Measurements from ENCODE around the gene NEU2.

The NEU2 gene

DNA sequence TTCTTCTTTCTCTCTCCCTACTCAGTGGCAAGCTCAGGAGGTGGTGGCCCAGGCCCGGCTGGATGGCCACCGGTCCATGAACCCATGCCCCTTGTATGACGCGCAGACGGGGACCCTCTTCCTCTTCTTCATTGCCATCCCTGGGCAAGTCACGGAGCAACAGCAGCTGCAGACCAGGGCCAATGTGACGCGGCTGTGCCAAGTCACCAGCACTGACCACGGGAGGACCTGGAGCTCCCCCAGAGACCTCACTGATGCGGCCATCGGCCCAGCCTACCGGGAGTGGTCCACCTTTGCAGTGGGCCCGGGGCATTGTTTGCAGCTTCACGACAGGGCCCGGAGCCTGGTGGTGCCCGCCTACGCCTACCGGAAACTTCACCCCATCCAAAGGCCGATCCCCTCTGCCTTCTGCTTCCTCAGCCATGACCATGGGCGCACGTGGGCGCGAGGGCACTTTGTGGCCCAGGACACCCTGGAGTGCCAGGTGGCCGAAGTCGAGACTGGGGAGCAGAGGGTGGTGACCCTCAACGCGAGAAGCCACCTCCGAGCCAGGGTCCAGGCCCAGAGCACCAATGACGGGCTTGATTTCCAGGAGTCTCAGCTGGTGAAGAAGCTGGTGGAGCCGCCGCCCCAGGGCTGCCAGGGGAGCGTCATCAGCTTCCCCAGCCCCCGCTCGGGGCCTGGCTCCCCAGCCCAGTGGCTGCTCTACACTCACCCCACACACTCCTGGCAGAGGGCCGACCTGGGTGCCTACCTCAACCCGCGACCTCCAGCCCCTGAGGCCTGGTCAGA is 1.8 kb downstream of the NEU2 start:
- TF ChIP-seq, protein P1, sequence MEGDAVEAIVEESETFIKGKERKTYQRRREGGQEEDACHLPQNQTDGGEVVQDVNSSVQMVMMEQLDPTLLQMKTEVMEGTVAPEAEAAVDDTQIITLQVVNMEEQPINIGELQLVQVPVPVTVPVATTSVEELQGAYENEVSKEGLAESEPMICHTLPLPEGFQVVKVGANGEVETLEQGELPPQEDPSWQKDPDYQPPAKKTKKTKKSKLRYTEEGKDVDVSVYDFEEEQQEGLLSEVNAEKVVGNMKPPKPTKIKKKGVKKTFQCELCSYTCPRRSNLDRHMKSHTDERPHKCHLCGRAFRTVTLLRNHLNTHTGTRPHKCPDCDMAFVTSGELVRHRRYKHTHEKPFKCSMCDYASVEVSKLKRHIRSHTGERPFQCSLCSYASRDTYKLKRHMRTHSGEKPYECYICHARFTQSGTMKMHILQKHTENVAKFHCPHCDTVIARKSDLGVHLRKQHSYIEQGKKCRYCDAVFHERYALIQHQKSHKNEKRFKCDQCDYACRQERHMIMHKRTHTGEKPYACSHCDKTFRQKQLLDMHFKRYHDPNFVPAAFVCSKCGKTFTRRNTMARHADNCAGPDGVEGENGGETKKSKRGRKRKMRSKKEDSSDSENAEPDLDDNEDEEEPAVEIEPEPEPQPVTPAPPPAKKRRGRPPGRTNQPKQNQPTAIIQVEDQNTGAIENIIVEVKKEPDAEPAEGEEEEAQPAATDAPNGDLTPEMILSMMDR (IDR thresholded peaks at IDR 0.05; ENCODE audit: low read depth, low read length, missing control alignments), result no peak
- no peak overlapping the region for H3K4me3 ChIP-seq (ENCODE audit: low read depth, low read length)
- no peak for DNase-seq (ENCODE audit: low read depth)

DNA sequence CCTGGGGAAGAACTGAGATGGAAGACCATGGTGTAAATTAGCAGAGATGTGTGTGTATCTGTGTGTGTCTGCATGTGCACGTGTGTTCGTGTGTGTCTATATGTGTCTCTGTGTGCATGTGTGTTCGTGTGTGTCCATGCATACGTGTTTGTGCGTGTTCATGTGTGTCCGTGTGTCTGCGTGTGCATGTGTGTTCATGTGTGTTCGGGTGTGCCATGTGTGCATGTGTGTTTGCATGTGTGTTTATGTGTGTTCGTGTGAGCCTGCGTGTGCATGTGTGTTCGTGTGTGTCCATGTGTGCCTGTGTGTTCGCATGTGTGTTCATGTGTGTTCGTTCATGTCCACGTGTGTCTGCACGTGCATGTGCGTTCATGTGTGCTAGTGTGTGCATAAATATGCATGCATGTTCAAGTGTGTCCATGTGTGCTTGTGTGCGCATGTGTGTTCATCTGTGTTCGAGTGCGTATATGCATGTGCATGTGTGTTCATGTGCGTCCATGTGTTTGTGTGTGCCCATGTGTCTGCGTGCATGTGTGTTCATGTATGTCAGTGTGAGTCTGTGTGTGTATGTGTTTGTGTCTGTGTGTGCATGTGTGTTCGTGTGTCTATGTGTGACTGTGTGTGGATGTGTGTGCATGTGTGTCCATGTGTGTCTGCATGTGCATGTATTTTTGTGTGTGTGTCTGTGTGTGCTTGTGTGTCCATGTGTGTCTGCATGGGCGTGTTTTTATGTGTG is 3.1 kb downstream of the NEU2 start:
- TF ChIP-seq, protein P1 (IDR thresholded peaks at IDR 0.05; ENCODE audit: low read depth, low read length, missing control alignments), result no peak
- DNase-seq (ENCODE audit: low read depth), result no peak
- H3K4me3 ChIP-seq (ENCODE audit: low read depth, low read length), result no peak overlapping the region

DNA sequence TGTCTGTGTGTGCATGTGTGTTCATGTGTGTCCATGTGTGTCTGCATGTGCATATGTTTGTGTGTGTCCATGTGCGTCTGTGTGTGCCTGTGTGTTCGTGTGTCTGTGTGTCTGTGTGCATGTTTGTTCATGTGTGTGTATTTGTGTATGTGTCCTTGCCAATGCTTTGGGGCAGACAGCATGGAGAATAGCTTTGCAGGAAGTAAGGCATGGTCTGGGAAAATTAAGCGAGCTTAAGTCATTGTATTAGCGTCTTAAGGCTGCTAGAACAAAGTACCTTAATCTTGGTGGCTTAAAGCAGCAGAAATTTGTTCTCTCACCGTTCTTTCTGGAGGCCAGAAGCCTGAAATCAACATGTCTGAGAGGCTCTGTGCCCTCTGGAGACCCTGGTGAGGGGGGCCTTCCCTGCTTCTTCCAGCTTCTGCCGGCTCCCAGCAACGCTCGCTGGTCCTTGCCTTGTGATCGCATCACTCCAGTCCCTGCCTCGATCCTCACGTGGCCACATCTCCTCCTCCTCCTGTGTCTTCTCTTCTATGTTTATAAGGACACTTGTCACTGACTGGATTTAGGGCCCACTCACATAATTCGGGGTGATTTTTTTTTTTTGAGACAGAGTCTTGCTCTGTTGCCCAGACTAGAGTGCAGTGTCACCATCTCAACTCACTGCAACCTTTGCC is 3.8 kb downstream of the NEU2 start:
- no peak overlapping the region for H3K4me3 ChIP-seq (ENCODE audit: low read depth, low read length)
- TF ChIP-seq, protein P1 (IDR thresholded peaks at IDR 0.05; ENCODE audit: low read depth, low read length, missing control alignments), result no peak

DNA sequence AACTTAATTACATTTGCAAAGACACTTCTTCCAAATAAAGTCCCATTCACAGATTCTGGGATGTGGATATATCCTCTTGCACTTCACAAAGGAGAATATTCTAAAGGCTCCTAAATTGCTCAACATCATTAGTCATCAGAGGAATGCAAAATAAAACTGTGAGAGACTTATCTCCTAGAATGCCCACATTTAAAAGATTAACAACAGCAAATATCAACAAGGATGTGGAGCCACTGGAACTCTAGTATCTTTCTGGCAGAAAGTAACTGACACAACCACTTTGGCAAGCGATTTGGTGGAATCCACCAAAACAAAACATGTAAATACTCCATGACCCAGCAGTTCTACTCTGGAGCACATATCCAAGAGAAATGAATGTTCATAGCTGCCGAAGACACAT is 4.6 kb downstream of the NEU2 start:
- TF ChIP-seq, protein P1 (IDR thresholded peaks at IDR 0.05; ENCODE audit: low read depth, low read length, missing control alignments), result no peak
- no peak for DNase-seq (ENCODE audit: low read depth)
- no peak overlapping the region for H3K4me3 ChIP-seq (ENCODE audit: low read depth, low read length)

More for the DNA sequence above, 3.8 kb downstream of the NEU2 start:
- DNase-seq (ENCODE audit: low read depth), result no peak

DNA sequence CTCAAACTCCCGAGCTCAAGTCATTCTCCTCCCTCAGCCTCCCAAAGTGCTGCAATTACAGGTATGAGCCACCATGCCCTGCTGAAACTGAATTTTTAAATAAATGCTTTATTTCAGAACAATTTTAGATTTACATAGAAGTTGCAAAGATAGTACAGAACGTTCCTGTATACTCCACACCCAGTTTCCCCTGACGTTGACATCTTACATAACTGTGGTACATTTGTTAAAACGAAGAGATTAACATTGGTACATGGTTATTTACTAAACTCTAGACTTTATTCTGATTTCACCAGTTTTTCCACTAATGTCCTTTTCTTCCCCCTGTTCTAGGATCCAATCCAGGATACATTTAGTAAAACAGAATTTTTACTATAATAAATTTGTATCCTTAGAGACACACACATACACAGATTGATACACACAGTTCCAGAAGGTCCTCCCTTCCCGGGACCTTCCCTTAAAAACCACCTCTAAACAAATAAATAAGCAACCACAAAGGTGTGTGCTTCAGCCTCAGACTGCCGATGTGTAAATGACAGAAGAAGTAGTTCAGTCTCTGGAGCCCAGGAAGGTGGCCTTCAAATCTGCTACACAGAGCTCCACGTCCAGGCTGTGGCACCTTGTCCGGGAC is 6.9 kb downstream of the NEU2 start:
- no peak for DNase-seq (ENCODE audit: low read depth)
- TF ChIP-seq, protein P1 (IDR thresholded peaks at IDR 0.05; ENCODE audit: low read depth, low read length, missing control alignments), result no peak
- H3K4me3 ChIP-seq (ENCODE audit: low read depth, low read length), result no peak overlapping the region

DNA sequence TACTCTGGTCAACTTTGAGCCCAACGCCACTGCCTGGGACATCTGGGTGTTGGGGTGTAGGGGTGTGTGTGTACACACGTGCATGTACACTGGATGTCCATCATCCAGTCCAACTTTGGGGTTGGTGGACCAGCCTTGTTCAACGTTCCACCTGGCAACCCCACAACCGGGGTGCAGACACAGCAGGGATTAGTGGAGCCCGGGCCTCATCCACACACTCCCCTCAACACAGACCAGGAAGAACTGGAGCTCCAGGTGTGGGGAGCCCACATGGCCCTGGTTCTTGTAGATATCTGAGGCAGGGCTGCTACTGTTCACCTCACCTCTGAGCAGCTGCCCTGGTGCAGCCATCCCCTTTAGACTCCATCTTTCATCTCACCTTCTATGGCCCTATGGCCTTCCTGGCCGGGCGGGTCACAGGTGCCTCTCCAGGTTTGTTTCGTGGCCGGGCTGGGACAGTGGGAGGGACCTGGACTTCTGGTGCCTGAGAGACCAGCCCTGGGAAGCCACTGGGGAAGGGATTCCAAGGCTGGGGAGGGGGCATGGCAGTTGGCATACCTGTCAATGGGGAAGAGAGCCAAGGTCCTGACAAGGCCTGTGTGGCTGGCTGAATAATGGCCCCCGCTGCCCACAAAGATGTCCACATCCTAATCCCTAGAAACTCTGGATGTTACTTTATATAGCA is 7.5 kb downstream of the NEU2 start:
- TF ChIP-seq, protein P1 (IDR thresholded peaks at IDR 0.05; ENCODE audit: low read depth, low read length, missing control alignments), result no peak
- H3K4me3 ChIP-seq (ENCODE audit: low read depth, low read length), result no peak overlapping the region
- no peak for DNase-seq (ENCODE audit: low read depth)

Data from GM12864 (cell line).